ENCODE data around the gene CEP170.
A peak's percentile ranks its signal among the peaks of the same experiment; 100 is the strongest.

The CEP170 gene

GRCh38 chr1:243267471-243267880 lies 12.4 kb upstream of the CEP170 start:
- H3K9me3 ChIP-seq (ENCODE audit: insufficient read depth, low read length, severe bottlenecking) = no peaks in the 10 kb centered on the region
- H3K4me2 ChIP-seq (ENCODE audit: insufficient read depth, low read length) = no peak overlapping the region
- no peak overlapping the region for H3K4me3 ChIP-seq (ENCODE audit: low read depth in 1 of 2, low read length in 2 of 2)
- no peaks in the 10 kb centered on the region for H4K20me1 ChIP-seq (ENCODE audit: insufficient read depth, low read length)
- H3K36me3 ChIP-seq (ENCODE audit: insufficient read depth, low read length) = peaks cover 13% of the 10 kb centered on the region; the same call in 1 of the 2 replicates
- TF ChIP-seq, protein P1, sequence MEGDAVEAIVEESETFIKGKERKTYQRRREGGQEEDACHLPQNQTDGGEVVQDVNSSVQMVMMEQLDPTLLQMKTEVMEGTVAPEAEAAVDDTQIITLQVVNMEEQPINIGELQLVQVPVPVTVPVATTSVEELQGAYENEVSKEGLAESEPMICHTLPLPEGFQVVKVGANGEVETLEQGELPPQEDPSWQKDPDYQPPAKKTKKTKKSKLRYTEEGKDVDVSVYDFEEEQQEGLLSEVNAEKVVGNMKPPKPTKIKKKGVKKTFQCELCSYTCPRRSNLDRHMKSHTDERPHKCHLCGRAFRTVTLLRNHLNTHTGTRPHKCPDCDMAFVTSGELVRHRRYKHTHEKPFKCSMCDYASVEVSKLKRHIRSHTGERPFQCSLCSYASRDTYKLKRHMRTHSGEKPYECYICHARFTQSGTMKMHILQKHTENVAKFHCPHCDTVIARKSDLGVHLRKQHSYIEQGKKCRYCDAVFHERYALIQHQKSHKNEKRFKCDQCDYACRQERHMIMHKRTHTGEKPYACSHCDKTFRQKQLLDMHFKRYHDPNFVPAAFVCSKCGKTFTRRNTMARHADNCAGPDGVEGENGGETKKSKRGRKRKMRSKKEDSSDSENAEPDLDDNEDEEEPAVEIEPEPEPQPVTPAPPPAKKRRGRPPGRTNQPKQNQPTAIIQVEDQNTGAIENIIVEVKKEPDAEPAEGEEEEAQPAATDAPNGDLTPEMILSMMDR (IDR thresholded peaks at IDR 0.05; ENCODE audit: borderline replicate concordance, extremely low read depth, low read length, poor library complexity, severe bottlenecking) = no peak
- DNase-seq = no peak
- no peak overlapping the region for H3K9ac ChIP-seq (ENCODE audit: low read depth, low read length)
- no peaks in the 10 kb centered on the region for H3K27me3 ChIP-seq (ENCODE audit: insufficient read depth, low read length, poor library complexity)
- no peak overlapping the region for H2AFZ ChIP-seq (ENCODE audit: low read depth, low read length)
- H3K4me1 ChIP-seq (ENCODE audit: insufficient read depth, low read length) = peaks cover 2% of the 10 kb centered on the region; the same call in 1 of the 2 replicates
- H3K27ac ChIP-seq (ENCODE audit: low read length) = no peak overlapping the region
- no peak for ATAC-seq (ENCODE audit: insufficient read depth, low read depth)
- peaks cover 39% of the 10 kb centered on the region for H3K79me2 ChIP-seq (ENCODE audit: insufficient read depth, low read length)

- TF ChIP-seq, protein P1 (IDR thresholded peaks at IDR 0.05; ENCODE audit: borderline replicate concordance, extremely low read depth, low read length, poor library complexity, severe bottlenecking) = no peak
- TF ChIP-seq EZH2 (IDR thresholded peaks at IDR 0.05; ENCODE audit: borderline replicate concordance, low read depth, low read length, severe bottlenecking) = no peak
- no peak for DNase-seq
- no peak overlapping the region for H3K27ac ChIP-seq (ENCODE audit: low read length)
- H3K4me1 ChIP-seq (ENCODE audit: insufficient read depth, low read length) = peaks cover 2% of the 10 kb centered on the region; the same call in 1 of the 2 replicates
- H3K36me3 ChIP-seq (ENCODE audit: insufficient read depth, low read length) = peaks cover 11% of the 10 kb centered on the region; the same call in 1 of the 2 replicates
- no peak overlapping the region for H3K9ac ChIP-seq (ENCODE audit: low read depth, low read length)
- no peaks in the 10 kb centered on the region for H3K9me3 ChIP-seq (ENCODE audit: insufficient read depth, low read length, severe bottlenecking)
- H3K4me3 ChIP-seq (ENCODE audit: low read depth in 1 of 2, low read length in 2 of 2) = no peak overlapping the region
- peaks cover 41% of the 10 kb centered on the region for H3K79me2 ChIP-seq (ENCODE audit: insufficient read depth, low read length)
- no peaks in the 10 kb centered on the region for H3K27me3 ChIP-seq (ENCODE audit: insufficient read depth, low read length, poor library complexity)
- no peak for ATAC-seq (ENCODE audit: insufficient read depth, low read depth)
- H2AFZ ChIP-seq (ENCODE audit: low read depth, low read length) = no peak overlapping the region
- no peaks in the 10 kb centered on the region for H4K20me1 ChIP-seq (ENCODE audit: insufficient read depth, low read length)
- no peak overlapping the region for H3K4me2 ChIP-seq (ENCODE audit: insufficient read depth, low read length)
These were observed 11.2 kb upstream of the CEP170 start for GRCh38 chr1:243266231-243266630.

DNA sequence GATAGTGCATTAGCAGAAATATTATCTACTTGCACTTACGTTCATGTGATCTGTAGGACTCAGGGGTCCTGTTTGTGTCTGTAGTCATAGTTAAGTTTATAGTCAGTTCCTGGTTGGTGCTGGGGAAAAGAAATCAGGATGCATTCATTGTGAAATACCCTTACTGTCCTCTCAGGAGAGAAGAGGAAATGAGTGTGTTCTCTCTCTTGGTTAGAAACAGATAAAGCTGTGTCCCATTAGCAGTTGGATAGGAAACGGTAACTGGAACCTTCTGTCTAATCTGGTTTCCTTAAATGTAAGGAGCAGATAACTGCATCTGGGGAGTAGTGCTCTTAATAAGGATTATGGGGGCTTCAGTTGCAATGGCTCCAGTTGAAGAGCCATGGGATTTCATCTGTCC lies 9.6 kb upstream of the CEP170 start:
- no peak overlapping the region for H3K4me2 ChIP-seq (ENCODE audit: insufficient read depth, low read length)
- no peak overlapping the region for H3K27ac ChIP-seq (ENCODE audit: low read length)
- ATAC-seq (ENCODE audit: insufficient read depth, low read depth) (peak; percentile 22; the same call in 1 of the 3 replicates), DNase-seq (no peak)
- H3K79me2 ChIP-seq (ENCODE audit: insufficient read depth, low read length) = peaks cover 55% of the 10 kb centered on the region
- TF ChIP-seq, protein P1 (IDR thresholded peaks at IDR 0.05; ENCODE audit: borderline replicate concordance, extremely low read depth, low read length, poor library complexity, severe bottlenecking) = no peak
- TF ChIP-seq EZH2 (IDR thresholded peaks at IDR 0.05; ENCODE audit: borderline replicate concordance, low read depth, low read length, severe bottlenecking) = no peak
- H3K4me1 ChIP-seq (ENCODE audit: insufficient read depth, low read length) = peaks cover 2% of the 10 kb centered on the region; the same call in 1 of the 2 replicates
- 0 out of 2 replicates have a peak, but pooled peaks cover 3% of the 10 kb centered on the region for H4K20me1 ChIP-seq (ENCODE audit: insufficient read depth, low read length)
- no peaks in the 10 kb centered on the region for H3K27me3 ChIP-seq (ENCODE audit: insufficient read depth, low read length, poor library complexity)
- H2AFZ ChIP-seq (ENCODE audit: low read depth, low read length) = no peak overlapping the region
- peaks cover 4% of the 10 kb centered on the region; the same call in 1 of the 2 replicates for H3K36me3 ChIP-seq (ENCODE audit: insufficient read depth, low read length)
- no peaks in the 10 kb centered on the region for H3K9me3 ChIP-seq (ENCODE audit: insufficient read depth, low read length, severe bottlenecking)
- H3K9ac ChIP-seq (ENCODE audit: low read depth, low read length) = no peak overlapping the region
- H3K4me3 ChIP-seq (ENCODE audit: low read depth in 1 of 2, low read length in 2 of 2) = no peak overlapping the region
